MM.1S (cell line): Measurements from ENCODE around the gene CTRB1.

Experiments
- EZH2phosphoT487 ChIP-seq: fragments of 300-600 bp; sonication (generic); IDR thresholded peaks from 2 replicates; pipeline ENCODE4 v1.6.1; 2018; ENCODE audit warnings: antibody characterized with exemption, low read length
- TF ChIP-seq, protein P1 (sequence below): fragments of 300-600 bp; sonication (generic); IDR thresholded peaks from 2 replicates; pipeline ENCODE4 v1.5.1; 2016; ENCODE audit warnings: antibody characterized with exemption, low read length, mixed read lengths

DNA sequence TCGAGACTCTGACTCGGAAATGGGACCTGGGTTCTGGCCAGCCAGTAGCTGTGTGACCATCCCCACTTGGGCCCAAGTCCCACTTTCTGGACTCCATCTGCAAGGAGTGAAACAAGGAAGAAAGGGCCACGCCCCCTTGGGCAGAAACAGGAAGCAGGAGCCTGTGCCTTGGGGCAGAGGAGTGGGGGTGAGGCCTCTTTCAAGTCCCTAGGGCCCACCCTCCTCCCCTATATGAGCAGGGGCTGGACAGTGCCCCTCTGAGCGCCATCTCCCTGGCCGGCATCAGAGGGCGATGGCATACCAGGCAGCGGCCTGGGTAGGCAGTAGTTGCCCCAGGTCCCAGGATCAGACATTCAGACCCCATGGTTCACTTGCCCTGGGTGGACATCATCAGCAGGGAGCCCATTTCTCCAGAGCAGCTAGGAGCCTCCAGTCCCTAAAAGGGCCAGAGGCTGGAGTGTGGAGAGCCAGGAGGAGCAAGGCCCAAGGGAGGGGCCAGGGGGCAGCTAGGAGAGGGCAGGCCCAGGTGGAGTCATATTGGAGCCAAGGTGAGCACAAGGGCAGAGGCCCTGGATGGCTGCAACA lies 25.5 kb downstream of the CTRB1 start:
- TF ChIP-seq, protein P1, sequence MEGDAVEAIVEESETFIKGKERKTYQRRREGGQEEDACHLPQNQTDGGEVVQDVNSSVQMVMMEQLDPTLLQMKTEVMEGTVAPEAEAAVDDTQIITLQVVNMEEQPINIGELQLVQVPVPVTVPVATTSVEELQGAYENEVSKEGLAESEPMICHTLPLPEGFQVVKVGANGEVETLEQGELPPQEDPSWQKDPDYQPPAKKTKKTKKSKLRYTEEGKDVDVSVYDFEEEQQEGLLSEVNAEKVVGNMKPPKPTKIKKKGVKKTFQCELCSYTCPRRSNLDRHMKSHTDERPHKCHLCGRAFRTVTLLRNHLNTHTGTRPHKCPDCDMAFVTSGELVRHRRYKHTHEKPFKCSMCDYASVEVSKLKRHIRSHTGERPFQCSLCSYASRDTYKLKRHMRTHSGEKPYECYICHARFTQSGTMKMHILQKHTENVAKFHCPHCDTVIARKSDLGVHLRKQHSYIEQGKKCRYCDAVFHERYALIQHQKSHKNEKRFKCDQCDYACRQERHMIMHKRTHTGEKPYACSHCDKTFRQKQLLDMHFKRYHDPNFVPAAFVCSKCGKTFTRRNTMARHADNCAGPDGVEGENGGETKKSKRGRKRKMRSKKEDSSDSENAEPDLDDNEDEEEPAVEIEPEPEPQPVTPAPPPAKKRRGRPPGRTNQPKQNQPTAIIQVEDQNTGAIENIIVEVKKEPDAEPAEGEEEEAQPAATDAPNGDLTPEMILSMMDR: no peak
- no peak for TF ChIP-seq EZH2phosphoT487
